A549 (cell line): ENCODE data around the gene ANKRD11. TPM values are rescaled to one million over a fixed set of nuclear protein-coding genes. Genes with fewer than 3 reads are reported as not detected.

Experiments
- ATAC-seq, 2 experiments: fragments of 200-7000 bp in 1 of 2; fragments of >200 bp in 1 of 2; cut with Nextera tagmentation in 1 of 2; cut with Tn5 transposase in 1 of 2; 3 replicates each; pipeline versions ENCODE4 v1.8.0 to v1.9.1; 2018 to 2020; ENCODE audit warnings: mild to moderate bottlenecking in 1 of 2, moderate library complexity in 1 of 2
- CTCF ChIA-PET: fragments of 300-600 bp; sonication (Branson Sonifier 250); formaldehyde crosslinking; extraction: SDS; loops from one replicate; lab custom pipeline; 2021; ENCODE audit warnings: antibody characterized with exemption, inconsistent platforms; lab: Yijun Ruan, JAX
- POLR2A ChIA-PET: fragments of 350-600 bp; formaldehyde crosslinking; extraction: SDS; loops from one replicate; lab custom pipeline; 2021; ENCODE audit warnings: antibody characterized with exemption, inconsistent platforms; lab: Yijun Ruan, JAX
- DNase-seq, 2 experiments: peaks; one replicate each; pipeline versions ENCODE4 v3.0.0 to v3.0.0-alpha.2; 2011 to 2016; ENCODE audit warnings: low read depth in 1 of 2, low spot score in 1 of 2
- FAIRE-seq: peaks from 2 replicates; lab custom pipeline; 2011; peaks lifted over from hg19 to GRCh38; lab: Jason Lieb, UNC
- H3K27ac ChIP-seq, 2 experiments: fragments of >200 bp; sonication (Bioruptor Twin); formaldehyde crosslinking; 3 replicates each; pipeline ENCODE4 v1.5.1; 2016 to 2017
- H3K4me1 ChIP-seq: fragments of >200 bp; sonication (Bioruptor Twin); formaldehyde crosslinking; 3 replicates; pipeline ENCODE4 v1.6.1; 2016
- H3K4me2 ChIP-seq: fragments of >200 bp; sonication (Bioruptor Twin); formaldehyde crosslinking; 3 replicates; pipeline ENCODE4 v1.6.1; 2016
- H3K4me3 ChIP-seq: fragments of >200 bp; sonication (Bioruptor Twin); formaldehyde crosslinking; 3 replicates; pipeline ENCODE4 v1.5.1; 2016
- H3K9me3 ChIP-seq: fragments of >200 bp; sonication (Bioruptor Twin); formaldehyde crosslinking; 3 replicates; pipeline ENCODE4 v1.6.1; 2016
- ATOH8 ChIP-seq: fragments of 250-450 bp; sonication (Bioruptor Pico); IDR thresholded peaks from 2 replicates; pipeline ENCODE4 v1.5.0; 2020; ENCODE audit warnings: low read depth, mild to moderate bottlenecking, moderate library complexity
- BHLHE40 ChIP-seq: IDR thresholded peaks from 2 replicates; pipeline ENCODE4 v1.6.1; 2012; ENCODE audit warnings: low read depth, low read length, inconsistent platforms
- CHD4 ChIP-seq: fragments of 200-600 bp; sonication (generic); IDR thresholded peaks from 2 replicates; pipeline ENCODE4 v1.6.1; 2016; ENCODE audit warnings: antibody characterized with exemption, mild to moderate bottlenecking, borderline replicate concordance
- CTCF ChIP-seq: fragments of >200 bp; sonication (Bioruptor Twin); formaldehyde crosslinking; IDR thresholded peaks from 3 replicates; pipeline ENCODE4 v1.5.1; 2016
- E2F6 ChIP-seq: IDR thresholded peaks from 2 replicates; pipeline ENCODE4 v1.6.1; 2012; ENCODE audit warnings: low read depth, borderline replicate concordance
- EHMT2 ChIP-seq: fragments of 200-600 bp; sonication (generic); IDR thresholded peaks from 2 replicates; pipeline ENCODE4 v1.6.1; 2016; ENCODE audit warnings: antibody characterized with exemption, low read depth, mild to moderate bottlenecking, moderate library complexity
- ELK1 ChIP-seq: fragments of 150-350 bp; IDR thresholded peaks from 2 replicates; pipeline ENCODE4 v1.6.1; 2014; ENCODE audit warnings: low read depth, mild to moderate bottlenecking, low read length
- ESRRA ChIP-seq: fragments of 150-350 bp; IDR thresholded peaks from 2 replicates; pipeline ENCODE4 v1.6.1; 2014; ENCODE audit warnings: mild to moderate bottlenecking, low read length, borderline replicate concordance
- HDAC2 ChIP-seq: fragments of 200-600 bp; sonication (generic); IDR thresholded peaks from 2 replicates; pipeline ENCODE4 v1.6.1; 2016
- HES2 ChIP-seq: fragments of >200 bp; sonication (Bioruptor Twin); formaldehyde crosslinking; IDR thresholded peaks from 2 replicates; pipeline ENCODE4 v1.6.1; 2016
- HEYL ChIP-seq: fragments of 250-450 bp; sonication (Bioruptor Pico); IDR thresholded peaks from 2 replicates; pipeline ENCODE4 v1.8.0; 2021; ENCODE audit warnings: mild to moderate bottlenecking, moderate library complexity
- HOXB5 ChIP-seq: fragments of 250-450 bp; sonication (Bioruptor Pico); IDR thresholded peaks from 2 replicates; pipeline ENCODE4 v1.5.0; 2020; ENCODE audit warnings: mild to moderate bottlenecking, moderate library complexity
- JUN ChIP-seq, 2 experiments: fragments of >200 bp; sonication (Bioruptor Twin); formaldehyde crosslinking; IDR thresholded peaks; 2 replicates in 1 of 2; 3 replicates in 1 of 2; pipeline ENCODE4 v1.6.1; 2016 to 2017
- JUNB ChIP-seq: fragments of >200 bp; sonication (Bioruptor Twin); formaldehyde crosslinking; IDR thresholded peaks from 2 replicates; pipeline ENCODE4 v1.6.1; 2016
- MYC ChIP-seq: IDR thresholded peaks from 2 replicates; pipeline ENCODE4 v1.6.1; 2012; ENCODE audit warnings: mild to moderate bottlenecking, inconsistent platforms, low read length, improper control_type of control experiment, borderline replicate concordance
- NFE2L2 ChIP-seq: fragments of 150-350 bp; conservative IDR thresholded peaks from 2 replicates; pipeline ENCODE4 v1.6.1; 2014; ENCODE audit warnings: low read length
- REST ChIP-seq: fragments of 200-600 bp; sonication (generic); IDR thresholded peaks from 2 replicates; pipeline ENCODE4 v1.6.1; 2016; ENCODE audit warnings: antibody characterized with exemption, mild to moderate bottlenecking, moderate library complexity
- USF2 ChIP-seq: fragments of 450-650 bp; IDR thresholded peaks from 2 replicates; pipeline ENCODE4 v1.6.1; 2014; ENCODE audit warnings: antibody characterized with exemption
- WGBS: methylation state at CpG from one replicate; pipeline ENCODE4 v1.1.6; 2017; ENCODE audit errors: missing lambda C conversion rate; 5-methylcytosine and 5-hydroxymethylcytosine counted together
- polyA plus RNA-seq, 4 experiments: library from polyadenylated mRNA; depleted of rRNA in 3 of 4; stranded (reverse); fragments of >200 nt; fragmentation: RNase III in 1 of 4; extraction: RNeasy Plus Mini Kit Qiagen cat#74134 plus additional on column Dnase treatment in 1 of 4; gene quantifications; 2 replicates in 3 of 4; 3 replicates in 1 of 4; pipeline ENCODE4 v1.2.3, GENCODE V29; 2011 to 2017

Gene ANKRD11
- polyA plus RNA-seq, 2 of the 4 experiments (the other 2 are of a cell fraction), result 53.6 to 54.9 TPM

- no peak for TF ChIP-seq E2F6
- no peak for TF ChIP-seq NFE2L2
- TF ChIP-seq JUN (IDR thresholded peaks at IDR 0.05), result no peak
- no peak for TF ChIP-seq HEYL
- no peak for TF ChIP-seq EHMT2
- no peak for TF ChIP-seq BHLHE40
These were observed 47.8 kb downstream of the ANKRD11 start (continued) for GRCh38 chr16:89442588-89442987.

- ChIA-PET POLR2A (no interaction called here), CTCF (no interaction called here)
- DNase-seq, result no peak
- no peak for FAIRE-seq
- H3K4me2 ChIP-seq, result no peak overlapping the region
- TF ChIP-seq HES2, result no peak
- no peak overlapping the region for H3K4me3 ChIP-seq
- peaks cover 52% of the 10 kb centered on the region for H3K4me1 ChIP-seq
- no peak for ATAC-seq
- 89% methylated on average over 5 of the region's 5 CpGs for WGBS
- no peaks in the 10 kb centered on the region for H3K9me3 ChIP-seq
- H3K27ac ChIP-seq, result no peak overlapping the region
These were observed 50.7 kb downstream of the ANKRD11 start for GRCh38 chr16:89439659-89440058.

- no peak for FAIRE-seq
- H3K4me3 ChIP-seq, result no peak overlapping the region
- ChIA-PET CTCF (interaction anchor here (0.9 to 1.1 kb wide), 2 partner anchors 8 to 12 kb away, joined by 3 to 5 read pairs; no protein-coding TSS in a partner anchor), POLR2A (interaction anchor here (0.6 kb wide), 1 partner anchor 60 kb away, joined by 4 read pairs; no protein-coding TSS in a partner anchor)
- H3K27ac ChIP-seq, result no peak overlapping the region
- ATAC-seq, result no peak
- no peaks in the 10 kb centered on the region for H3K9me3 ChIP-seq
- TF ChIP-seq ESRRA, result no peak
- TF ChIP-seq HOXB5 (CRISPR knock-in tag), result no peak
- no peak for TF ChIP-seq NFE2L2
- TF ChIP-seq REST, result no peak
- TF ChIP-seq ATOH8 (CRISPR knock-in tag), result no peak
- no peak for TF ChIP-seq MYC
- H3K4me1 ChIP-seq, result peaks cover 38% of the 10 kb centered on the region
- H3K4me2 ChIP-seq, result no peak overlapping the region
- WGBS, result 92% methylated on average over 8 of the region's 8 CpGs
- no peak for DNase-seq
These were observed 52.4 kb downstream of the ANKRD11 start for GRCh38 chr16:89437991-89438390.

- ChIA-PET CTCF (interaction anchor here (1.1 kb wide), 1 partner anchor 9 kb away, joined by 5 read pairs; no protein-coding TSS in a partner anchor), POLR2A (interaction anchor here (0.6 kb wide), 1 partner anchor 61 kb away, joined by 4 read pairs; no protein-coding TSS in a partner anchor)
- Histone ChIP-seq H3K4me2 (no peak overlapping the region), H3K9me3 (no peaks in the 10 kb centered on the region), H3K4me3 (no peak overlapping the region), H3K4me1 (peaks cover 38% of the 10 kb centered on the region), H3K27ac (no peak overlapping the region)
- no peak for TF ChIP-seq MYC
- no peak for TF ChIP-seq USF2
- TF ChIP-seq ELK1, result no peak
- no peak for TF ChIP-seq JUNB
- TF ChIP-seq HDAC2, result no peak
- TF ChIP-seq JUN (IDR thresholded peaks at IDR 0.05), result no peak
- no peak for TF ChIP-seq CHD4
- TF ChIP-seq CTCF, result no peak
- FAIRE-seq (no peak), DNase-seq (no peak), ATAC-seq (no peak)
- WGBS, result 89% methylated on average over 8 of the region's 8 CpGs
These were observed 52.9 kb downstream of the ANKRD11 start for GRCh38 chr16:89437251-89437987.
